Immature natural killer cell (primary cell): Measurements from ENCODE around the gene PTPA. TPM values are rescaled to one million over a fixed set of nuclear protein-coding genes. Genes with fewer than 3 reads are reported as not detected.
A peak's percentile ranks its signal among the peaks of the same experiment; 100 is the strongest.

Source experiments
- DNase-seq, 3 donors: peaks; one replicate each; pipeline ENCODE4 v3.0.0; 2022; ENCODE audit warnings: mixed read lengths in 1 of 3
- H3K27ac Mint-ChIP-seq, 6 donors: one replicate each; pipeline ENCODE4 v1.8.0; 2020; ENCODE audit warnings: mixed read lengths in 6 of 6, mild to moderate bottlenecking in 5 of 6, inconsistent platforms in 4 of 6, moderate library complexity in 3 of 6
- H3K27me3 Mint-ChIP-seq, 3 donors: one replicate each; pipeline ENCODE4 v1.8.0; 2020 to 2021; ENCODE audit warnings: low read depth in 3 of 3, mild to moderate bottlenecking in 3 of 3, mixed read lengths in 3 of 3, moderate library complexity in 3 of 3, inconsistent platforms in 1 of 3
- H3K36me3 Mint-ChIP-seq, 3 donors: one replicate each; pipeline ENCODE4 v1.8.0; 2020; ENCODE audit warnings: mixed read lengths in 3 of 3, inconsistent platforms in 2 of 3, mild to moderate bottlenecking in 2 of 3
- H3K4me1 Mint-ChIP-seq, 2 donors: one replicate each; pipeline ENCODE4 v1.8.0; 2020; ENCODE audit warnings: inconsistent platforms in 2 of 2, mild to moderate bottlenecking in 2 of 2, mixed read lengths in 2 of 2, moderate library complexity in 1 of 2
- H3K4me3 Mint-ChIP-seq, 5 donors: one replicate each; pipeline ENCODE4 v1.8.0; 2020; ENCODE audit warnings: mild to moderate bottlenecking in 5 of 5, mixed read lengths in 5 of 5, inconsistent platforms in 3 of 5, moderate library complexity in 3 of 5
- H3K9me3 Mint-ChIP-seq, 6 donors: one replicate each; pipeline ENCODE4 v1.8.0; 2020; ENCODE audit warnings: mild to moderate bottlenecking in 6 of 6, mixed read lengths in 6 of 6, inconsistent platforms in 4 of 6, moderate library complexity in 3 of 6
- polyA plus RNA-seq, 3 donors: library from polyadenylated mRNA; unstranded; fragments of 300-500 nt; fragmentation: Illumina TruSeq; gene quantifications; one replicate each; pipeline ENCODE4 v1.2.3, GENCODE V29; 2021

The PTPA gene
- polyA plus RNA-seq, 3 donors from 2014 or later, result 16.8 to 19.1 (median 19.0) TPM

- Mint-ChIP-seq H3K27me3 (peaks cover 0 to 1% (median 0%) of the 10 kb centered on the region in 3 donors), H3K4me3 (peak overlapping the region in 2 of 5 donors; percentile 3 to 20), H3K4me1 (peaks cover 5 to 14% of the 10 kb centered on the region in 2 donors), H3K36me3 (no peaks in the 10 kb centered on the region), H3K9me3 (no peaks in the 10 kb centered on the region), H3K27ac (no peak overlapping the region)
- no peak for DNase-seq
Observed at GRCh38 chr9:129166623-129167557, 55.7 kb downstream of the PTPA start.

- H3K27me3 Mint-ChIP-seq, result peaks cover 0 to 2% (median 0%) of the 10 kb centered on the region in 3 donors
- H3K4me1 Mint-ChIP-seq, result peaks cover 9 to 16% of the 10 kb centered on the region in 2 donors
- no peak overlapping the region for H3K27ac Mint-ChIP-seq
- no peaks in the 10 kb centered on the region for H3K9me3 Mint-ChIP-seq
- no peak for DNase-seq
- no peaks in the 10 kb centered on the region for H3K36me3 Mint-ChIP-seq
- H3K4me3 Mint-ChIP-seq, result no peak overlapping the region
Observed at GRCh38 chr9:129170229-129170628, 59.0 kb downstream of the PTPA start.

- Mint-ChIP-seq H3K4me1 (peaks cover 17 to 23% of the 10 kb centered on the region in 2 donors), H3K36me3 (no peaks in the 10 kb centered on the region), H3K27me3 (peaks cover 1 to 3% (median 2%) of the 10 kb centered on the region in 3 donors), H3K27ac (no peak overlapping the region), H3K4me3 (no peak overlapping the region), H3K9me3 (no peaks in the 10 kb centered on the region)
- no peak for DNase-seq
Observed at GRCh38 chr9:129171993-129172751, 61.0 kb downstream of the PTPA start.

GRCh38 chr9:129172816-129173215 is 61.6 kb downstream of the PTPA start:
- Mint-ChIP-seq H3K4me3 (no peak overlapping the region), H3K4me1 (peaks cover 16% of the 10 kb centered on the region in 2 donors), H3K27ac (no peak overlapping the region), H3K27me3 (peaks cover 2 to 5% (median 3%) of the 10 kb centered on the region in 3 donors), H3K9me3 (no peaks in the 10 kb centered on the region), H3K36me3 (no peaks in the 10 kb centered on the region)
- no peak for DNase-seq

DNA sequence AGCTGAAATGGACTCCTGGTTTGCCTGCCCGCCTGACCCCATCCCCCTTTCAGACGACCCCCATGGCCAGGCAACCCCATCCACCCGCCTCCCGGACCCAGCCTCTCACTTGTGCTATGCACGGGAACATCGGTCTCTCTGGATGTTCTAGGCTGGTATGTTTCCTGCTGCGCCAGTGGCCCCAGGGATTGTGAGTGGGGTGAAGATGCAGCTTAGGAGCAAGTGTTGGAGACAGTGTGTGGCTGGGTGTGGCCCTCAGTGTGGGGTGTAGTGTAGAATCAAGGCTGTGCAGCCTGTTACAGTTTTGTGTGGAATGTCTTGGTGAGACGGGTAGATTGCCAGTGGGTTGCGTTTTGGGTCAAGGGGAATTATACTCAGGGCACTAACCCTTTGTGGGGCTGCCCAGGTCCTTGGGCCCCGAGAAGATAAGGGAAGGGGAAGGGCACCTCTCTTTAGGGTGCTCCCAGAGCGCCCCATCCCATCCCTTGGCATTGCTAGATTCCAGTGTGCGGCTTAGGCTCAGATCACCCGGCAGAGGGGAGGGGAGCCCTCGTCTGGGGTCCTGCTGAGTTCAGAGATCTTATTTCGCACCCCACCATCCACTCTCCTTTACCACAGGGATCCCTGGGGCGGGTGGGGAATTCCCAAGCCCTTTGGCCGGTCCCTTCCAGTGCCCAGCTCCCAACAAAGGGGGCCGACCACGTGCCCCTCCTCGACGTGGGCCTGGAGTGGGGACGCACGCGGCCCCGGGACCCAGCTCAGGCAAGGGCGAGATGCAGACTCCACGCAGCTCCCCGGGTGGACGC is 62.3 kb downstream of the PTPA start:
- DNase-seq, result no peak
- peaks cover 14 to 17% of the 10 kb centered on the region in 2 donors for H3K4me1 Mint-ChIP-seq
- peak overlapping the region; percentile 21 to 78 (median 70) for H3K4me3 Mint-ChIP-seq
- H3K9me3 Mint-ChIP-seq, result no peaks in the 10 kb centered on the region
- H3K27ac Mint-ChIP-seq, result peak overlapping the region in 2 of 6 donors; percentile 40 to 64
- H3K36me3 Mint-ChIP-seq, result no peaks in the 10 kb centered on the region
- peaks cover 2 to 9% (median 4%) of the 10 kb centered on the region in 3 donors for H3K27me3 Mint-ChIP-seq

DNA sequence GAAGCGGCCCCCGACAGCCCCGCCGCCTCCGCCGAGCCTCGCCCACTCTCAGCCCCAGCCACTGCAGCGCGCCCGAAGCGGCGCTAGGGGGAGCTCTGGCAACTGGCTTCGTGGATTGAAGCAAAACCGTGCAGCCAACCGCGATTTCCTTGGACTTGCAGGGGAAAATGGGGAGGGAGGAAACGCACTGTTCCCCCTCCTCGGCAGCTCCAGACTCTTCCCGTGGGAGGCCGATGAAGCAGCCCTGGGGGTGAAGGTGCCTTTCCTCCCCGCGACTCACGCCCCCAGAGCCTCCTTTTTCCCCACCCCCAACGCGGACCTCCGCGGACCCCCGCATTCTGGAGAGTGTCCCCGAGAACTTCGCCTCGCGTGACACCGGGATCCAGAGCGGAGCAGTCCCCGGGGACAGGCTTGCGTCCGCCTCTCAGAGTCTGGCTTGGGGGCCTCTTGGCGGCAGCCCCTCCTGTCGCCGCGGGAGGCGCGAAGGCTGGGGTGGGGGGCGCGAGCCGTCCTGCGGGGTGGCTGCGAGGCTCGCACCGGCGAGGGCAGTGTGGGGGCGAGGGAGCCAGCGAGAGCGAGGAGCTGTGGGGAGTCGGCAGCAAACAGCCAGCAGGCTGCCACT is 63.0 kb downstream of the PTPA start:
- Mint-ChIP-seq H3K9me3 (no peaks in the 10 kb centered on the region), H3K27ac (peak overlapping the region in 3 of 6 donors; percentile 58 to 72 (median 64))

DNA sequence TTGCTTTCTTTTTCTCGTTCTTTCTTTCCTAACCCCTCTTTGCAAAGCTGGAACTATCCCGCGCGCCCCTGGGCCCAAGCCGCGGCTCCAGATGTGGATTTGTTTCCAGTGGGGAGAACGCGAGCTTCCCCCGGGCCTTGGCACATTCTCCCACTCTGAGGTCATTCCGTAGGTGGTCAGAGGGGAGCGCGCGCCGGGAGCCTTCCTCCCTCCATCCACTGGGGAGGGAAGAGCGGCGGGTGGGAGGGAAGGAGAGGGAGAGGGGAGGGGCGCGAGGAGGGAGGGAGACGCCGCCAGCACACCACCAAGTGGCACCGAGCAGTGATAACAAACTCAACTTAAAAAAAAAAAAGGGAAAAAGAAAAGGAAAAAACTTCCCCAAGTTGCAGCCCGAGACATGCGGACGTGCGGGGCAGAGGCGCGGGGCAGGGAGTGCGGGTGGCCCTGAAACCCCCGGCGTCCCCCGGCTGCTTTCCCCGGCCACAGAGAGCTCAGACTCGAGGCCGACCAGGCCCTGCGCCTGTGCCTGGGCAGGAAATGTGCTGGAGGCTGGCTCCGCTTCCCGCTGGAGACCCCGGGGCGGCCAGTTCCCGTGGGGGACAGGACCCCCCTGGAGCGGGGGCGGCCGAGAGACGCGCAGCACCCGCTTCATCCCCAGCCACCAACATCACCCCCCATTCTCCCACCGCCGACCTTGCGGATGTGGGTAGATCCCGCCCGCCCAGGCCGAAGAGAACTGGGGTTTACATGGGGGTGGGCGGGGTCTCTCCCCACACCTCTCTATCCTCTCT is 63.7 kb downstream of the PTPA start:
- Mint-ChIP-seq H3K4me3 (peak overlapping the region; percentile 87 to 90 (median 89)), H3K27ac (peak overlapping the region; percentile 55 to 89 (median 80)), H3K36me3 (no peaks in the 10 kb centered on the region), H3K27me3 (peaks cover 2 to 9% (median 4%) of the 10 kb centered on the region in 3 donors), H3K4me1 (peaks cover 14 to 17% of the 10 kb centered on the region in 2 donors), H3K9me3 (no peaks in the 10 kb centered on the region)
- DNase-seq, result peak; percentile 39 to 45 (median 42)

More for the DNA sequence above, 63.0 kb downstream of the PTPA start:
- Mint-ChIP-seq H3K27me3 (peaks cover 2 to 9% (median 4%) of the 10 kb centered on the region in 3 donors), H3K36me3 (no peaks in the 10 kb centered on the region), H3K4me3 (peak overlapping the region; percentile 77 to 90 (median 85)), H3K4me1 (peaks cover 14 to 17% of the 10 kb centered on the region in 2 donors)
- DNase-seq, result peak; percentile 73 to 76 (median 73)

DNA sequence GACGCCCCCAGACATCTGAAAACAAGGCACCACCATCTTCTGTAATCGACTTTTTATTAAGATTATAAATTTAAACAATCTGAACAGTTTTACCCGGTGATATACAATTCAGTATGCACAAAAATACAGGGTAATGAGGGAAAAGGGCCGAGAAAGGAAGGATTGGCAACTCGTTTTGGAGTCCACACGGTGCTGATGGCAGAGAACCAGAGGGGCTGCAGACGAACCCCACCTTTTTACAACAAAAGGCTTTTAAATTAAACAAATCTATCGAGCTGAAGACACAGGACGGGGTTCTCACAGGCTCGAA is 64.3 kb downstream of the PTPA start:
- Mint-ChIP-seq H3K9me3 (no peaks in the 10 kb centered on the region), H3K27ac (peak overlapping the region; percentile 55 to 89 (median 80)), H3K4me1 (peaks cover 14 to 17% of the 10 kb centered on the region in 2 donors), H3K4me3 (peak overlapping the region; percentile 87 to 90 (median 89)), H3K36me3 (no peaks in the 10 kb centered on the region), H3K27me3 (peaks cover 2 to 9% (median 4%) of the 10 kb centered on the region in 3 donors)
- no peak for DNase-seq

DNA sequence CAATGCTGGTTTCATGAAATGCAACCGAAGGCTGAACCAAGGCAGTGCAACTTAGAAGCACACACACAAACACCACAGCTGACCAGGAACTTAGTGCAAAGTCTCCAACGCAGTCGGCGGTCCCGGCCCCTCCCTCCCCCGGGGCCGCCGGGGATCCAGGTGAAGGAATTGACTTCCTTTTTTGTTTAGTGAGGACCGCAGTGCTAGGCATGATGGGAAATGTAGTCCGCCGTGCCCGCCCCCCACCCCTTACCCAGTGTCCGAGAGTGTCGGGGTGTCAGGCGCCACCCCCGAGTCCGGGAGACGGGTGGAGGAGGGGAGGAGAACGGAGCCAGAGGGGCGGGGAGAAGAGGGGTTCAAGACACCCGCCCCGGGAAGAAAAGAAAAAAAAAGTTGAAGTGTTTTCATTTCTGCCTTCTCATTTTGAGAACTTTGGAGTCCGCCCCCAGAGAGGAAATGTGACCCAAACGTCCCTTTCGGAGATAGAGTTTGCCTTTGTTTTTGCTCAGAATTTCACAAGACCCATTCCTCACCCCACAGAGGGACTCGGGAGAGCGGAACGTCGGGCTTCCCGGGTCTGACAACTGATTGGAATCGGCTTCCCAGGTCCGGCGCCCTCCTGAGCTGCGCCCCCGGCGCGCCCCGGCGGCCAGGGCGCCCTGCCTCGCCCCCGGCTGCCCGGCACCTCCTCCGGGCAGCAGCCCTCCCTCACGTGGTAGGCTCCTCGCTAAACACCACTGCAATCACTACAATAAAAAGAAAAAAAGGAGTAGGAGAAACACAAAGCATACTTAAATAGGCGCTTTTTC is 64.8 kb downstream of the PTPA start:
- H3K36me3 Mint-ChIP-seq, result no peaks in the 10 kb centered on the region
- no peaks in the 10 kb centered on the region for H3K9me3 Mint-ChIP-seq
- peak; percentile 41 to 49 (median 47) for DNase-seq
- peak overlapping the region; percentile 55 to 89 (median 80) for H3K27ac Mint-ChIP-seq
- peaks cover 14 to 17% of the 10 kb centered on the region in 2 donors for H3K4me1 Mint-ChIP-seq
- H3K27me3 Mint-ChIP-seq, result peaks cover 2 to 9% (median 4%) of the 10 kb centered on the region in 3 donors
- peak overlapping the region; percentile 87 to 90 (median 89) for H3K4me3 Mint-ChIP-seq

GRCh38 chr9:129176701-129177442 is 65.7 kb downstream of the PTPA start:
- Mint-ChIP-seq H3K27ac (peak overlapping the region in 1 of 6 donors; percentile 22), H3K9me3 (no peaks in the 10 kb centered on the region), H3K36me3 (no peaks in the 10 kb centered on the region), H3K27me3 (peaks cover 4 to 10% (median 5%) of the 10 kb centered on the region in 3 donors), H3K4me3 (peak overlapping the region; percentile 87 to 90 (median 89)), H3K4me1 (peaks cover 14 to 17% of the 10 kb centered on the region in 2 donors)
- peak; percentile 11 to 20 (median 15) for DNase-seq

DNA sequence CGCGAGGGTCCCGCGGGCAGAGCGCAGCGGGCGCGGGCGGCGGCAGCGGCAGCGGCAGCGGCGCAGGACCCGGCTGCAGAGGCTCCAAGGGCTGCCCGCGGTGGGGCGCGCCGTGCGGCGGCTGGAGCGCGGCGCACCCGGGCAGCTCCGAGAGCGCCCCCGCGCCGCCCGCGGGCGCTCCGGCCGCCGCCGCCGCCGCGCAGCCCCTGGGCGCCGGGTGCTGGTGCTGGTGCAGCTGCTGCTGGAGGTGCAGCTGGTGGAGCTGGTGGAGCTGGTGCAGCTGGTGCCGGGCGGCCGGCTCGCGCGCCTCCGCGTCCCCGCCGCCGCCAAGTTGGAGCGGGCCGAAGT is 66.2 kb downstream of the PTPA start:
- Mint-ChIP-seq H3K27me3 (peaks cover 4 to 10% (median 5%) of the 10 kb centered on the region in 3 donors), H3K4me3 (peak overlapping the region in 2 of 5 donors; percentile 87 to 93), H3K27ac (no peak overlapping the region), H3K36me3 (no peaks in the 10 kb centered on the region), H3K9me3 (no peaks in the 10 kb centered on the region), H3K4me1 (peaks cover 14 to 17% of the 10 kb centered on the region in 2 donors)
- peak in 1 of 3 donors; percentile 31 for DNase-seq
